ENCODE results near the gene ETV3.
"Not testable (repeated sequence)": the region's sequence is repeated elsewhere in the genome, so short reads cannot be mapped to it uniquely, and the experiment has no call there.

ETV3 gene

GRCh38 chr1:157178490-157178889, 40.3 kb upstream of the ETV3 start:
- Histone ChIP-seq H3K9me3 (ENCODE audit: control extremely low read depth in 1 of 5, control insufficient read depth in 4 of 5, insufficient read depth in 2 of 5, low read depth in 1 of 5, low read length in 4 of 5) (no peaks in the 10 kb centered on the region), H3K4me1 (ENCODE audit: control extremely low read depth in 1 of 4, control insufficient read depth in 4 of 4, insufficient read depth in 4 of 4, low read length in 3 of 4) (peaks cover 3 to 26% (median 21%) of the 10 kb centered on the region in 4 experiments), H3K27me3 (replicated peaks in 2 of 5; ENCODE audit: control insufficient read depth in 4 of 5, insufficient read depth in 5 of 5, low read length in 4 of 5) (no peaks in the 10 kb centered on the region), H3K27ac (ENCODE audit: insufficient read depth in 1 of 2, low read depth in 1 of 2, low read length in 2 of 2, poor library complexity in 1 of 2, severe bottlenecking in 2 of 2) (no peak overlapping the region), H3K36me3 (ENCODE audit: control insufficient read depth in 4 of 4, insufficient read depth in 4 of 4, low read length in 3 of 4) (no peaks in the 10 kb centered on the region), H3K4me3 (ENCODE audit: control insufficient read depth in 1 of 7, extremely low read depth in 1 of 7, insufficient read depth in 4 of 7, low read depth in 2 of 7, low read length in 6 of 7) (no peak overlapping the region)
- DNase-seq, result no peak
- CTCF ChIA-PET, result interaction anchor here (1.1 to 2.4 kb wide), 3 partner anchors 8 to 88 kb away, joined by 3 to 9 read pairs (median 5); no protein-coding TSS in a partner anchor
- POLR2A ChIA-PET, result no interaction called here
- WGBS (ENCODE audit: insufficient coverage), result 0% methylated on average over 1 of the region's 3 CpGs

GRCh38 chr1:157177733-157178394, 39.7 kb upstream of the ETV3 start:
- Histone ChIP-seq H3K36me3 (ENCODE audit: control insufficient read depth in 4 of 4, insufficient read depth in 4 of 4, low read length in 3 of 4) (no peaks in the 10 kb centered on the region), H3K4me1 (ENCODE audit: control extremely low read depth in 1 of 4, control insufficient read depth in 4 of 4, insufficient read depth in 4 of 4, low read length in 3 of 4) (peaks cover 3 to 25% (median 19%) of the 10 kb centered on the region in 4 experiments), H3K4me3 (ENCODE audit: control insufficient read depth in 1 of 7, extremely low read depth in 1 of 7, insufficient read depth in 4 of 7, low read depth in 2 of 7, low read length in 6 of 7) (no peak overlapping the region), H3K27ac (ENCODE audit: insufficient read depth in 1 of 2, low read depth in 1 of 2, low read length in 2 of 2, poor library complexity in 1 of 2, severe bottlenecking in 2 of 2) (no peak overlapping the region), H3K9me3 (ENCODE audit: control extremely low read depth in 1 of 5, control insufficient read depth in 4 of 5, insufficient read depth in 2 of 5, low read depth in 1 of 5, low read length in 4 of 5) (no peaks in the 10 kb centered on the region), H3K27me3 (replicated peaks in 2 of 5; ENCODE audit: control insufficient read depth in 4 of 5, insufficient read depth in 5 of 5, low read length in 4 of 5) (no peaks in the 10 kb centered on the region)
- 67% methylated on average over 3 of the region's 4 CpGs for whole genome bisulfite sequencing (ENCODE audit: insufficient coverage)
- ChIA-PET CTCF (interaction anchor here (1.1 to 2.4 kb wide), 3 partner anchors 8 to 88 kb away, joined by 3 to 9 read pairs (median 5); no protein-coding TSS in a partner anchor), POLR2A (no interaction called here)
- DNase-seq, result no peak

GRCh38 chr1:157176591-157177121, 38.5 kb upstream of the ETV3 start:
- CTCF ChIA-PET, result interaction anchor here (1.2 to 3.6 kb wide), 5 partner anchors 10 to 318 kb away, joined by 3 to 13 read pairs (median 5); no protein-coding TSS in a partner anchor
- H3K27ac ChIP-seq (ENCODE audit: insufficient read depth in 1 of 2, low read depth in 1 of 2, low read length in 2 of 2, poor library complexity in 1 of 2, severe bottlenecking in 2 of 2), result no peak overlapping the region
- no peaks in the 10 kb centered on the region for H3K27me3 ChIP-seq (replicated peaks in 2 of 5; ENCODE audit: control insufficient read depth in 4 of 5, insufficient read depth in 5 of 5, low read length in 4 of 5)
- H3K9me3 ChIP-seq (ENCODE audit: control extremely low read depth in 1 of 5, control insufficient read depth in 4 of 5, insufficient read depth in 2 of 5, low read depth in 1 of 5, low read length in 4 of 5), result no peaks in the 10 kb centered on the region
- H3K36me3 ChIP-seq (ENCODE audit: control insufficient read depth in 4 of 4, insufficient read depth in 4 of 4, low read length in 3 of 4), result no peaks in the 10 kb centered on the region
- POLR2A ChIA-PET, result no interaction called here
- no peak for DNase-seq
- no peak overlapping the region for H3K4me3 ChIP-seq (ENCODE audit: control insufficient read depth in 1 of 7, extremely low read depth in 1 of 7, insufficient read depth in 4 of 7, low read depth in 2 of 7, low read length in 6 of 7)
- peaks cover 0 to 16% (median 9%) of the 10 kb centered on the region in 4 experiments for H3K4me1 ChIP-seq (ENCODE audit: control extremely low read depth in 1 of 4, control insufficient read depth in 4 of 4, insufficient read depth in 4 of 4, low read length in 3 of 4)
- whole genome bisulfite sequencing (ENCODE audit: insufficient coverage), result 83% methylated on average over 5 of the region's 6 CpGs

GRCh38 chr1:157176016-157176415, 37.8 kb upstream of the ETV3 start:
- Histone ChIP-seq H3K4me3 (ENCODE audit: control insufficient read depth in 1 of 7, extremely low read depth in 1 of 7, insufficient read depth in 4 of 7, low read depth in 2 of 7, low read length in 6 of 7) (no peak overlapping the region), H3K27me3 (replicated peaks in 2 of 5; ENCODE audit: control insufficient read depth in 4 of 5, insufficient read depth in 5 of 5, low read length in 4 of 5) (no peaks in the 10 kb centered on the region), H3K4me1 (ENCODE audit: control extremely low read depth in 1 of 4, control insufficient read depth in 4 of 4, insufficient read depth in 4 of 4, low read length in 3 of 4) (peaks cover 0 to 9% (median 2%) of the 10 kb centered on the region in 4 experiments), H3K36me3 (ENCODE audit: control insufficient read depth in 4 of 4, insufficient read depth in 4 of 4, low read length in 3 of 4) (no peaks in the 10 kb centered on the region), H3K9me3 (ENCODE audit: control extremely low read depth in 1 of 5, control insufficient read depth in 4 of 5, insufficient read depth in 2 of 5, low read depth in 1 of 5, low read length in 4 of 5) (no peaks in the 10 kb centered on the region), H3K27ac (ENCODE audit: insufficient read depth in 1 of 2, low read depth in 1 of 2, low read length in 2 of 2, poor library complexity in 1 of 2, severe bottlenecking in 2 of 2) (no peak overlapping the region)
- ChIA-PET CTCF (interaction anchor here (1.1 to 3.6 kb wide), 7 partner anchors 10 to 319 kb away, joined by 3 to 13 read pairs (median 5); no protein-coding TSS in a partner anchor), POLR2A (no interaction called here)
- 89% methylated on average over 1 of the region's 1 CpG for WGBS (ENCODE audit: insufficient coverage)
- DNase-seq, result no peak

GRCh38 chr1:157173900-157174410, 35.8 kb upstream of the ETV3 start:
- no peaks in the 10 kb centered on the region for H3K36me3 ChIP-seq (ENCODE audit: control insufficient read depth in 4 of 4, insufficient read depth in 4 of 4, low read length in 3 of 4)
- H3K4me3 ChIP-seq (ENCODE audit: control insufficient read depth in 1 of 7, extremely low read depth in 1 of 7, insufficient read depth in 4 of 7, low read depth in 2 of 7, low read length in 6 of 7), result no peak overlapping the region
- H3K27me3 ChIP-seq (replicated peaks in 2 of 5; ENCODE audit: control insufficient read depth in 4 of 5, insufficient read depth in 5 of 5, low read length in 4 of 5), result no peaks in the 10 kb centered on the region
- H3K9me3 ChIP-seq (ENCODE audit: control extremely low read depth in 1 of 5, control insufficient read depth in 4 of 5, insufficient read depth in 2 of 5, low read depth in 1 of 5, low read length in 4 of 5), result no peaks in the 10 kb centered on the region
- peaks cover 0 to 5% (median 0%) of the 10 kb centered on the region in 4 experiments for H3K4me1 ChIP-seq (ENCODE audit: control extremely low read depth in 1 of 4, control insufficient read depth in 4 of 4, insufficient read depth in 4 of 4, low read length in 3 of 4)
- CTCF ChIA-PET, result interaction anchor here (1.2 to 3.6 kb wide), 4 partner anchors 10 to 321 kb away, joined by 3 to 13 read pairs (median 6); no protein-coding TSS in a partner anchor
- POLR2A ChIA-PET, result no interaction called here
- DNase-seq, result no peak
- H3K27ac ChIP-seq (ENCODE audit: insufficient read depth in 1 of 2, low read depth in 1 of 2, low read length in 2 of 2, poor library complexity in 1 of 2, severe bottlenecking in 2 of 2), result no peak overlapping the region
- WGBS (ENCODE audit: insufficient coverage), result 91% methylated on average over 6 of the region's 8 CpGs

- H3K36me3 ChIP-seq (ENCODE audit: control insufficient read depth in 4 of 4, insufficient read depth in 4 of 4, low read length in 3 of 4); DNase-seq; POLR2A ChIA-PET; H3K9me3 ChIP-seq (ENCODE audit: control extremely low read depth in 1 of 5, control insufficient read depth in 4 of 5, insufficient read depth in 2 of 5, low read depth in 1 of 5, low read length in 4 of 5); H3K27ac ChIP-seq (ENCODE audit: insufficient read depth in 1 of 2, low read depth in 1 of 2, low read length in 2 of 2, poor library complexity in 1 of 2, severe bottlenecking in 2 of 2); H3K27me3 ChIP-seq (replicated peaks in 2 of 5; ENCODE audit: control insufficient read depth in 4 of 5, insufficient read depth in 5 of 5, low read length in 4 of 5); H3K4me1 ChIP-seq (ENCODE audit: control extremely low read depth in 1 of 4, control insufficient read depth in 4 of 4, insufficient read depth in 4 of 4, low read length in 3 of 4); H3K4me3 ChIP-seq (ENCODE audit: control insufficient read depth in 1 of 7, extremely low read depth in 1 of 7, insufficient read depth in 4 of 7, low read depth in 2 of 7, low read length in 6 of 7): not testable (repeated sequence)
- CTCF ChIA-PET, result interaction anchor here (0.9 to 2.4 kb wide), 4 partner anchors 11 to 310 kb away, joined by 3 to 7 read pairs (median 4); no protein-coding TSS in a partner anchor
- 94% methylated on average over 2 of the region's 2 CpGs for WGBS (ENCODE audit: insufficient coverage)
Observed at GRCh38 chr1:157173241-157173640, 35.0 kb upstream of the ETV3 start.

- POLR2A ChIA-PET; H3K27ac ChIP-seq (ENCODE audit: insufficient read depth in 1 of 2, low read depth in 1 of 2, low read length in 2 of 2, poor library complexity in 1 of 2, severe bottlenecking in 2 of 2); H3K27me3 ChIP-seq (replicated peaks in 2 of 5; ENCODE audit: control insufficient read depth in 4 of 5, insufficient read depth in 5 of 5, low read length in 4 of 5); DNase-seq; H3K4me3 ChIP-seq (ENCODE audit: control insufficient read depth in 1 of 7, extremely low read depth in 1 of 7, insufficient read depth in 4 of 7, low read depth in 2 of 7, low read length in 6 of 7); H3K36me3 ChIP-seq (ENCODE audit: control insufficient read depth in 4 of 4, insufficient read depth in 4 of 4, low read length in 3 of 4); H3K4me1 ChIP-seq (ENCODE audit: control extremely low read depth in 1 of 4, control insufficient read depth in 4 of 4, insufficient read depth in 4 of 4, low read length in 3 of 4); H3K9me3 ChIP-seq (ENCODE audit: control extremely low read depth in 1 of 5, control insufficient read depth in 4 of 5, insufficient read depth in 2 of 5, low read depth in 1 of 5, low read length in 4 of 5): not testable (repeated sequence)
- CTCF ChIA-PET, result interaction anchor here (0.9 to 2.4 kb wide), 3 partner anchors 11 to 23 kb away, joined by 3 to 7 read pairs (median 4); no protein-coding TSS in a partner anchor
- WGBS (ENCODE audit: insufficient coverage), result no CpG with 5 or more reads among the region's 2 CpGs
Observed at GRCh38 chr1:157172591-157172990, 34.4 kb upstream of the ETV3 start.

All from common myeloid progenitor, CD34-positive (primary cell).